Measurements from ENCODE around the gene EXOC3L4.

Gene EXOC3L4

DNA sequence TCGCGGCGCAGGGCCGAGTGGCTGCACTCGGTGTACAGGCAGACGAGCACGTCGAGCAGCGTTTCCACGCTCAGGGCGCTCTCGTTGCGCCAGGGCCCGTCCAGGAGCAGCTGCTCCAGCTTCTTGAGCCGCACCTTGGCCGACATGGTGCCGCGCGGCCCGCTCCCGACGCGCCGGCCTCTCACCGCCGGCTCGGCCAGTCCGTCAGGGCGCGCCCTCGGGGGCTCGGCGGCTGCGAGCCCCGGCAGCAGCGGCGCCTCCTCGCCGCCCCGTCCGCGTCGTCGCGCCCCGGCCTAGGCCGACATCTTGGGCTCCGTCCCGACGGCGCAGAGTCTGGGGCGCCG is 37.5 kb upstream of the EXOC3L4 start:
- peak overlapping the region; percentile 91 for H3K4me3 ChIP-seq (ENCODE audit: low read depth, low read length)
- TF ChIP-seq CTCF (IDR thresholded peaks at IDR 0.05; ENCODE audit: borderline replicate concordance, insufficient read depth, low read depth, low read length): no peak

GRCh38 chr14:103057372-103058163 is 37.0 kb upstream of the EXOC3L4 start, which contains the start of gene CDC42BPB:
CDC42BPB (minus strand) TSS chr14:103057549; CDS start chr14:103057173, 376 bp downstream.
- TF ChIP-seq CTCF (IDR thresholded peaks at IDR 0.05; ENCODE audit: borderline replicate concordance, insufficient read depth, low read depth, low read length): no peak

DNA sequence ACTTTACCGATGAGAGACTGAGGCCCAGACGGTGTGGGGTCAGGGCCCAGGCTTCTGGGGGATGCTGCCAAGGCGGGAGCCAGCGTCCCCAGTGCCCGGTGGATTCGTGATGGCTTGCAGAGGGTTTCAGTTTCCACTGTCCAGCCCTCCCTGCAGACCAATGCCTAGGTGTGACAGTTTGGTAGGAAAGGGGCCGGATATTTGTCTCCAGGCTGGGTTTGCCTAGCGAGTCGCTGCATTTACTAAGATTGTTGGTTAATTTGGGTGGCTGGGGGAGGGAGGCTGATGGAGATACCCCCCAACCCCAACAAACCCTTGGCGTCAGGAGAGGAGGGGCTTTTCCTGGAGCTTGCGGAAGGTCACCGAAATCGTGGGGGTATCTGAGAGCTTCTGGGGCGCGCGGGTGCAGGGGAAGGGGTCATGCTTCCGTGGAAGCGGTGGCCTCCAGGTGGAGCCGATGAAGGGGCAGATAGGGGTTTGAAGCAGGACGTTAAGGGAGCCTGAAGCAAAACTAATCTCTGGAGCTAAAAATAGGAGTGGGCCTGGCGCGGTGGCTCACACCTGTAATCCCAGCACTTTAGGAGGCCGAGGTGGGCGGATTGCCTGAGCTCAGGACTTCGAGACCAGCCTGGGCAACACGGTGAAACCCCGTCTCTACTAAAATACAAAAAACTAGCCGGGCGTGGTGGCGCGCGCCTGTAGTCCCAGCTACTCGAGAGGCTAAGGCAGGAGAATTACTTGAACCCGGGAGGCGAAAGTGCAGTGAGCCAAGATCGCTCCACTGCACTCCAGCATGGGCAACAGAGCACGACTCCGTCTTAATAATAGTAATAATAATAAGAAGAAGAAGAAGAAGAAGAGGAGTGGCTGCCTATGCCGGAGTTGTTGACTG is 36.1 kb upstream of the EXOC3L4 start:
- TF ChIP-seq CTCF (IDR thresholded peaks at IDR 0.05; ENCODE audit: borderline replicate concordance, insufficient read depth, low read depth, low read length): no peak
- peak overlapping the region; percentile 91 for H3K4me3 ChIP-seq (ENCODE audit: low read depth, low read length)

More at GRCh38 chr14:103057372-103058163, 37.0 kb upstream of the EXOC3L4 start, which contains the start of gene CDC42BPB:
- H3K4me3 ChIP-seq (ENCODE audit: low read depth, low read length): peak within 1 kb of the TSS; percentile 91

DNA sequence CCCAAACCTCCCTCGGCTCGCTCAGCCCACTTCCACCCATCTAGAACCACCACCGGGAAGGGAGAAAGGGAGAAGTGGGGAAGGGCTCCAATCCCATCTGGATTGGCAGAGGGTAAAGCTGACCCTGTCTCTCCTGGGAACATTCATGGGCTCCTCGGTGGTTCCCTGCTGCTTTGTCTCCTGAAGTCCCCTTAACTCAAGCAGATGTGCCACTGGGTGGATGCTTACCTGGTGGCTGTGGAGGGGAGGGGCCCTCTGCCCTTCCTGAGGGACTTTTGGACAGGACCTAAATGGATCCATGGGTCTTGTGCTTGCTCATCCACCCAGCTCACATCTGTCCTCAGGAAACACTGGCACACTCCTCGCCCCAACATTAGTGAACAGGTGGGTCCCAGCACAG is 35.0 kb upstream of the EXOC3L4 start:
- no peak for TF ChIP-seq CTCF (IDR thresholded peaks at IDR 0.05; ENCODE audit: borderline replicate concordance, insufficient read depth, low read depth, low read length)
- no peak overlapping the region for H3K4me3 ChIP-seq (ENCODE audit: low read depth, low read length)

GRCh38 chr14:103061482-103061976 is 33.0 kb upstream of the EXOC3L4 start:
- no peak overlapping the region for H3K4me3 ChIP-seq (ENCODE audit: low read depth, low read length)
- TF ChIP-seq CTCF (IDR thresholded peaks at IDR 0.05; ENCODE audit: borderline replicate concordance, insufficient read depth, low read depth, low read length): no peak

- TF ChIP-seq CTCF (IDR thresholded peaks at IDR 0.05; ENCODE audit: borderline replicate concordance, insufficient read depth, low read depth, low read length): no peak
Measured at GRCh38 chr14:103064436-103064835, 30.1 kb upstream of the EXOC3L4 start.

More at GRCh38 chr14:103064436-103064835, 30.1 kb upstream of the EXOC3L4 start:
- H3K4me3 ChIP-seq (ENCODE audit: low read depth, low read length): no peak overlapping the region
